ENCODE measurements around the gene TBL1XR1.

- TF ChIP-seq GTF2F1 (IDR thresholded peaks at IDR 0.05; ENCODE audit: low read length), result no peak
- TF ChIP-seq ZNF7 (CRISPR knock-in tag; IDR thresholded peaks at IDR 0.05), result no peak
- TF ChIP-seq BCLAF1 (IDR thresholded peaks at IDR 0.05), result no peak
- TF ChIP-seq CTCF (CRISPR knock-in tag; IDR thresholded peaks at IDR 0.05), result no peak
These were observed 85.7 kb downstream of the TBL1XR1 start for GRCh38 chr3:177111541-177111949.
